Ishikawa (cell line): ENCODE measurements around the gene NFKB1.

ENCODE experiments used
- EP300 ChIP-seq: IDR thresholded peaks from 2 replicates; pipeline ENCODE4 v1.6.1; 2012; ENCODE audit warnings: borderline replicate concordance
- RAD21 ChIP-seq: IDR thresholded peaks from 2 replicates; pipeline ENCODE4 v1.6.1; 2012; ENCODE audit warnings: low read depth

- TF ChIP-seq EP300 (no peak), RAD21 (no peak)
Measured at GRCh38 chr4:102598086-102598761, 97.1 kb downstream of the NFKB1 start.
